Measurements from ENCODE around the gene SEC11A.
"Not testable (repeated sequence)": the region's sequence is repeated elsewhere in the genome, so short reads cannot be mapped to it uniquely, and the experiment has no call there.

SEC11A gene

GRCh38 chr15:84669726-84670125, 46.2 kb downstream of the SEC11A start:
- DNase-seq, result no peak

GRCh38 chr15:84668221-84668982, 47.5 kb downstream of the SEC11A start:
- DNase-seq, result no peak

GRCh38 chr15:84666373-84666772, 49.6 kb downstream of the SEC11A start:
- no peak for DNase-seq

- no peak for DNase-seq
Measured at GRCh38 chr15:84661001-84661400, 54.9 kb downstream of the SEC11A start.

- DNase-seq, result no peak
Measured at GRCh38 chr15:84659904-84660781, 55.8 kb downstream of the SEC11A start.

- no peak for DNase-seq
Measured at GRCh38 chr15:84658788-84659411, 57.0 kb downstream of the SEC11A start.

- DNase-seq, result peak; percentile 81
Measured at GRCh38 chr15:84658080-84658787, 57.7 kb downstream of the SEC11A start, which contains the start of gene NMB. Gene NMB, minus strand, starts transcription at chr15:84658199. Its CDS starts 47 bp downstream, at chr15:84658152.

- DNase-seq, result no peak
Measured at GRCh38 chr15:84657748-84658079, 58.2 kb downstream of the SEC11A start.

GRCh38 chr15:84656972-84657371, 59.0 kb downstream of the SEC11A start:
- no peak for DNase-seq

GRCh38 chr15:84654689-84655453, 61.1 kb downstream of the SEC11A start:
- DNase-seq, result peak; percentile 62

GRCh38 chr15:84653910-84654688, 61.8 kb downstream of the SEC11A start, which contains the start of gene WDR73:
Gene WDR73, minus strand, starts transcription at chr15:84654283. Its CDS starts 9 bp downstream, at chr15:84654274.
- peak; percentile 99 for DNase-seq

- DNase-seq, result no peak
Measured at GRCh38 chr15:84653584-84653909, 62.4 kb downstream of the SEC11A start.

GRCh38 chr15:84649706-84650105, 66.2 kb downstream of the SEC11A start:
- no peak for DNase-seq

GRCh38 chr15:84648539-84648938, 67.4 kb downstream of the SEC11A start:
- DNase-seq, result no peak

- no peak for DNase-seq
Measured at GRCh38 chr15:84647726-84648125, 68.2 kb downstream of the SEC11A start.

- DNase-seq, result no peak
Measured at GRCh38 chr15:84645997-84646396, 69.9 kb downstream of the SEC11A start.

- no peak for DNase-seq
Measured at GRCh38 chr15:84645496-84645895, 70.4 kb downstream of the SEC11A start.

- DNase-seq, result no peak
Measured at GRCh38 chr15:84643838-84644237, 72.1 kb downstream of the SEC11A start.

- DNase-seq, result not testable (repeated sequence)
Measured at GRCh38 chr15:84642640-84643039, 73.3 kb downstream of the SEC11A start.

GRCh38 chr15:84641871-84642270, 74.1 kb downstream of the SEC11A start:
- DNase-seq, result not testable (repeated sequence)

- no peak for DNase-seq
Measured at GRCh38 chr15:84638103-84638502, 77.8 kb downstream of the SEC11A start.

Data from T-helper 9 cell (primary cell).